Trophoblast cell (in vitro differentiated cells and primary cell): Measurements from ENCODE around the gene GET4.

ENCODE experiments used
- DNase-seq, 2 donors: peaks; one replicate each; pipeline ENCODE4 v3.0.0-alpha.2; 2016
- H2AFZ ChIP-seq: 2 replicates; pipeline ENCODE4 v1.6.1; 2013; ENCODE audit warnings: low read length, moderate library complexity, mild to moderate bottlenecking; ENCODE audit not compliant: insufficient read depth, poor library complexity
- H2AK5ac ChIP-seq: 2 replicates; pipeline ENCODE4 v1.6.1; 2013; ENCODE audit warnings: mild to moderate bottlenecking, low read length
- H2BK120ac ChIP-seq: 2 replicates; pipeline ENCODE4 v1.6.1; 2013; ENCODE audit warnings: low read length, mild to moderate bottlenecking, moderate library complexity; ENCODE audit not compliant: insufficient read depth, poor library complexity
- H2BK12ac ChIP-seq: 2 replicates; pipeline ENCODE4 v1.6.1; 2013; ENCODE audit warnings: mild to moderate bottlenecking, low read length, moderate library complexity
- H2BK5ac ChIP-seq: 2 replicates; pipeline ENCODE4 v1.6.1; 2013; ENCODE audit warnings: low read length, low read depth, moderate library complexity, mild to moderate bottlenecking; ENCODE audit not compliant: poor library complexity
- H3K14ac ChIP-seq: 2 replicates; pipeline ENCODE4 v1.6.1; 2013; ENCODE audit warnings: mild to moderate bottlenecking, low read length
- H3K18ac ChIP-seq: 2 replicates; pipeline ENCODE4 v1.6.1; 2013; ENCODE audit warnings: mild to moderate bottlenecking, low read length
- H3K23ac ChIP-seq: 2 replicates; pipeline ENCODE4 v1.6.1; 2013; ENCODE audit warnings: low read length
- H3K27ac ChIP-seq: 2 replicates; pipeline ENCODE4 v1.5.1; 2013; ENCODE audit warnings: low read depth, mild to moderate bottlenecking, inconsistent platforms, low read length, moderate library complexity
- H3K27me3 ChIP-seq: 2 replicates; pipeline ENCODE4 v1.6.1; 2013; ENCODE audit warnings: inconsistent platforms, mild to moderate bottlenecking, low read length, moderate library complexity; ENCODE audit not compliant: insufficient read depth
- H3K36me3 ChIP-seq, 2 experiments: 1 replicate in 1 of 2; 2 replicates in 1 of 2; pipeline ENCODE4 v1.6.1; 2013; ENCODE audit warnings: low read length in 2 of 2, mild to moderate bottlenecking in 2 of 2, moderate library complexity in 1 of 2; ENCODE audit not compliant: insufficient read depth in 2 of 2, control insufficient read depth in 1 of 2
- H3K4ac ChIP-seq: 2 replicates; pipeline ENCODE4 v1.6.1; 2013; ENCODE audit warnings: low read depth, mild to moderate bottlenecking, low read length, moderate library complexity
- H3K4me1 ChIP-seq, 2 experiments: 1 replicate in 1 of 2; 2 replicates in 1 of 2; pipeline ENCODE4 v1.6.1; 2013; ENCODE audit warnings: low read length in 2 of 2, mild to moderate bottlenecking in 2 of 2, moderate library complexity in 1 of 2; ENCODE audit not compliant: insufficient read depth in 2 of 2, control insufficient read depth in 1 of 2
- H3K4me2 ChIP-seq: 2 replicates; pipeline ENCODE4 v1.6.1; 2013; ENCODE audit warnings: inconsistent platforms, mild to moderate bottlenecking, low read length, moderate library complexity
- H3K4me3 ChIP-seq: 2 replicates; pipeline ENCODE4 v1.5.1; 2013; ENCODE audit warnings: mild to moderate bottlenecking, low read depth, low read length, inconsistent platforms
- H3K79me1 ChIP-seq: one replicate; pipeline ENCODE4 v1.6.1; 2013; ENCODE audit warnings: low read length
- H3K79me2 ChIP-seq: 2 replicates; pipeline ENCODE4 v1.6.1; 2013; ENCODE audit warnings: low read length, mild to moderate bottlenecking; ENCODE audit not compliant: control insufficient read depth, insufficient read depth, poor library complexity
- H3K9ac ChIP-seq: 2 replicates; pipeline ENCODE4 v1.6.1; 2013; ENCODE audit warnings: mild to moderate bottlenecking, low read length
- H3K9me3 ChIP-seq: 2 replicates; pipeline ENCODE4 v1.6.1; 2013; ENCODE audit warnings: low read depth, mild to moderate bottlenecking, control low read depth, inconsistent platforms, low read length; ENCODE audit not compliant: insufficient read depth
- H4K12ac ChIP-seq: 2 replicates; pipeline ENCODE4 v1.6.1; 2013; ENCODE audit warnings: low read depth, mild to moderate bottlenecking, low read length, moderate library complexity
- H4K8ac ChIP-seq: 2 replicates; pipeline ENCODE4 v1.6.1; 2013; ENCODE audit warnings: low read depth, mild to moderate bottlenecking, low read length, moderate library complexity
- H4K91ac ChIP-seq: one replicate; pipeline ENCODE4 v1.6.1; 2013; ENCODE audit warnings: low read depth, mild to moderate bottlenecking, low read length, moderate library complexity
- whole genome bisulfite sequencing: extraction: QIAGEN DNeasy Blood & Tissue Kit; methylation state at CpG from one replicate; pipeline ENCODE4 v1.1.7; 2013; ENCODE audit warnings: missing lambda C conversion rate; ENCODE audit not compliant: insufficient read length, insufficient coverage; ENCODE audit errors: extremely low coverage; 5-methylcytosine and 5-hydroxymethylcytosine counted together

GET4 gene

GRCh38 chr7:894927-895450, 18.6 kb downstream of the GET4 start:
- no peak overlapping the region for H3K27ac ChIP-seq
- no peak overlapping the region for H3K18ac ChIP-seq
- H3K79me2 ChIP-seq: no peaks in the 10 kb centered on the region
- no peak overlapping the region for H3K4me3 ChIP-seq
- peaks cover 78 to 80% of the 10 kb centered on the region in 2 experiments for H3K36me3 ChIP-seq
- H3K9ac ChIP-seq: no peak overlapping the region
- no peak overlapping the region for H4K12ac ChIP-seq
- no peak overlapping the region for H2BK12ac ChIP-seq
- no peaks in the 10 kb centered on the region for H3K27me3 ChIP-seq
- no peak overlapping the region for H3K4ac ChIP-seq
- no peak overlapping the region for H2AK5ac ChIP-seq
- no peak overlapping the region for H2AFZ ChIP-seq
- H2BK120ac ChIP-seq: no peak overlapping the region
- no peak for DNase-seq
- H3K23ac ChIP-seq: no peak overlapping the region
- H3K14ac ChIP-seq: no peak overlapping the region
- H3K79me1 ChIP-seq: no peaks in the 10 kb centered on the region
- no peak overlapping the region for H2BK5ac ChIP-seq
- no peak overlapping the region for H4K8ac ChIP-seq
- H3K4me1 ChIP-seq: no peaks in the 10 kb centered on the region
- no peak overlapping the region for H3K4me2 ChIP-seq
- H3K9me3 ChIP-seq: no peaks in the 10 kb centered on the region
- no peak overlapping the region for H4K91ac ChIP-seq
- no CpG with 5 or more reads among the region's 21 CpGs for WGBS

DNA sequence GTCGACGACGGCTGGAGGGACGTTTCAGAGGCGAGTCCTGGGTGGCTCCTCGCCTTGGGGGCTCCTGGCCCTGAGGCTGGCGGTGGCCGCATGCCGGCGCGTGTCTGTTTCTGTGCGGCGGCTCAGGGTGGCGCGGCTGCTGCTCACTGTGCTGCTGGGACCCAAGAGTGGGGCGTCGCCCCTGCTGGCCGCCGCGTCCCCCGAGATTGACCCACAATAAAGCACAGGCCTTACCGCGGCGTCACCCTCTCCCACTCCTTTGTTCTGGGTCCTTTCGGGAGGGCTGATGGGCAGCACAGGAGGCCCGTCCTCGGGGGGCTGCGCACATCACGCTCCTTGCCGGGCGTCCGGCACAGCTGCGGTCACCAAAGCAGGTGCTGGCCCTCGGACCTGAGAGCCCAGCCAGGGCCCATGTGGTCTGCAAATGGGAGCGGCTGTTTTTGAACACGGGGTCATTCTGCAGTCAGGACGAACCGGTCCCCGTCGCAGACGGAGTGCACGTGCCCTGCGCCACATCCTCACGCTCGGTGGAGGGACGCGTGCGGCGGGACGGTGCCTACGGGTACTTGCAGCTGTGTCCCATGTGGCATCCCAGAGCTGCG, 19.2 kb downstream of the GET4 start:
- Histone ChIP-seq H2BK12ac (no peak overlapping the region), H3K27ac (no peak overlapping the region), H3K79me2 (no peaks in the 10 kb centered on the region), H3K36me3 (peaks cover 74 to 77% of the 10 kb centered on the region in 2 experiments), H3K9ac (no peak overlapping the region), H3K79me1 (no peaks in the 10 kb centered on the region), H4K12ac (no peak overlapping the region), H4K8ac (no peak overlapping the region), H2BK120ac (no peak overlapping the region), H3K27me3 (no peaks in the 10 kb centered on the region), H3K4ac (no peak overlapping the region), H3K4me2 (no peak overlapping the region), H3K4me3 (no peak overlapping the region), H3K4me1 (no peaks in the 10 kb centered on the region), H2BK5ac (no peak overlapping the region), H3K9me3 (no peaks in the 10 kb centered on the region), H3K14ac (no peak overlapping the region), H2AK5ac (no peak overlapping the region), H3K23ac (no peak overlapping the region), H3K18ac (no peak overlapping the region), H4K91ac (no peak overlapping the region), H2AFZ (no peak overlapping the region)
- WGBS: no CpG with 5 or more reads among the region's 52 CpGs
- DNase-seq: no peak

DNA sequence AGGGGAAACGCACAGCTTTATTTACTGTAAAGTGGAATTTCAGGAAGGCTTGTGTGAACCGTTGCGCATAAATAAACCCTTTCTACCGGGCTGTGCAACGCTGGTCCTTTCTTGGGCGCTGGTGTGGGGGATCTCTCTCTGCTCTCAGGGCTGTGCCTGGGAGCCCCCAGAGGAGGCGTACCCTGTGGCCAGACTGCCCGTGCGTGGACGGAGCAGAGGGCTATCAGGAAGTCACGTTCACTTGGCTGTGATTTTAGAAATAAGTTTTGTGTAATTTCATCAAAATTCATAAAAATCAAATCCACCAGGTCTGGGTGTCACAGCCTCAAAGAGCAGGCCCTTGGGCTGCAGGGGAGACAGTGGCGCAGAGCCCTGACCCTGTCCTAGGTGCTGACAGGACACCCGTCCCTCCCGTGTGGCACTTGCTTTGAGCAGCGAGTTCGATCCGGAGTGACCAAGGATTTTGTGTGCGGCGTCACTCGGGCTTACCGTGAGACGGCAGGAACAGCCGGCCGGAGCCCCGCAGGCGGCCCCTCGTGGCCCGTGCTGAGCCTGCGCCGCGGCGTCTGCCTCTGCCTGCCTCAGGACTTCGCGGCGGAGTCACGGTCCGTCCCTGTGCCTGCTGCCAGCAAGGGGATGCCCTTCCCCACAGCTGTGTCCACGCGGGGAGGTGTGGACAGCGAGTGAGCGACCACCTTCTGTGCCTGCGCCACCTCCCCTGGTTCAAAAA, 20.2 kb downstream of the GET4 start:
- Histone ChIP-seq H3K79me1 (no peaks in the 10 kb centered on the region), H3K9me3 (no peaks in the 10 kb centered on the region), H2BK12ac (no peak overlapping the region), H4K91ac (no peak overlapping the region), H3K14ac (no peak overlapping the region), H2AK5ac (no peak overlapping the region), H3K23ac (no peak overlapping the region), H2BK120ac (no peak overlapping the region), H3K4me1 (no peaks in the 10 kb centered on the region), H4K12ac (no peak overlapping the region), H3K4ac (no peak overlapping the region), H2BK5ac (no peak overlapping the region), H3K79me2 (no peaks in the 10 kb centered on the region), H3K36me3 (peaks cover 64 to 67% of the 10 kb centered on the region in 2 experiments), H4K8ac (no peak overlapping the region), H3K4me2 (no peak overlapping the region), H3K27ac (no peak overlapping the region), H3K9ac (no peak overlapping the region), H3K18ac (no peak overlapping the region), H2AFZ (no peak overlapping the region), H3K27me3 (no peaks in the 10 kb centered on the region), H3K4me3 (no peak overlapping the region)
- WGBS: no CpG with 5 or more reads among the region's 42 CpGs
- DNase-seq: no peak

- Histone ChIP-seq H2AK5ac (no peak overlapping the region), H3K23ac (no peak overlapping the region), H3K4me1 (peaks cover 0 to 3% of the 10 kb centered on the region in 2 experiments), H3K79me1 (no peaks in the 10 kb centered on the region), H3K4ac (no peak overlapping the region), H3K36me3 (peaks cover 59 to 61% of the 10 kb centered on the region in 2 experiments), H2AFZ (no peak overlapping the region), H3K9ac (no peak overlapping the region), H3K18ac (no peak overlapping the region), H3K4me3 (no peak overlapping the region), H3K27me3 (no peaks in the 10 kb centered on the region), H3K27ac (no peak overlapping the region), H3K9me3 (no peaks in the 10 kb centered on the region), H3K79me2 (no peaks in the 10 kb centered on the region), H3K4me2 (no peak overlapping the region), H2BK12ac (no peak overlapping the region), H4K91ac (no peak overlapping the region), H3K14ac (no peak overlapping the region), H4K8ac (no peak overlapping the region), H2BK5ac (no peak overlapping the region), H4K12ac (no peak overlapping the region), H2BK120ac (no peak overlapping the region)
- no peak for DNase-seq
- WGBS: no CpG with 5 or more reads among the region's 14 CpGs
These were observed 20.7 kb downstream of the GET4 start for GRCh38 chr7:897086-897485.
